Hematopoietic multipotent progenitor cell treated with erythropoietin and hydrocortisone succinate and interleukin-3 and kit ligand, for 15 days (in vitro differentiated cells): Measurements from ENCODE around the gene ALX1.
"Not testable (repeated sequence)": the region's sequence is repeated elsewhere in the genome, so short reads cannot be mapped to it uniquely, and the experiment has no call there.

Experiments
- DNase-seq: peaks from one replicate; pipeline ENCODE4 v3.0.0-alpha.2; 2015; ENCODE audit warnings: low spot score

Gene ALX1

DNA sequence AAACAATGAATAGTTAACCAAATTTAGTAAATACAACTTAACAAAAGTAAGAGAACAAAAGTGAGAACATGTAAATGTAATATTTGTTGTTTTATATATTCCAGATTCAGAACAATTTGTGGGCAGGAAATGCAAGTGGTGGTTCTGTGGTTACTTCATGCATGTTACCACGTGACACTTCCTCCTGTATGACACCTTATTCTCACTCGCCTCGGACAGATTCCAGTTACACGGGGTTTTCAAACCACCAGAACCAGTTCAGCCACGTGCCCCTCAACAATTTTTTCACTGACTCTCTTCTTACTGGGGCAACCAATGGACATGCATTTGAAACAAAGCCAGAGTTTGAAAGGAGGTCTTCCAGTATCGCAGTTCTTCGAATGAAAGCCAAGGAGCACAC is 21.0 kb downstream of the ALX1 start:
- no peak for DNase-seq

DNA sequence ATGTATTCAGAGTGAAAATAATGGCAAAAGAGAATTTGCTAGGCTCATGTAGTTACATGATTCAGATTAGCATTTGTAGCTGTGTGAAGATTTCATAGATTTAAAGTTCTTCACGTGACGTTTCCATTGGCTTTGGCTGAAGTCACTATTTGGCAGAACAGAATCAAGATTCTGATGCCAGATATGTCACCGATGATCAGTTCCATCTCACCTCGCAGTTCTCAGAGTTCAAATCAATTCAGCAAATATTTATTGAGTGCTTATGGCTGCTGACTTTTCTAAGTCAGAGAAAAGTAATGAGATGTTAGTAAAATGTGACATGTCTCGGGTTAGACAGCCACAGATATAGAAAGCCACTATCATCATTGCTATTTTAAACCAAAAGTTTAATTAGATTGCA is 28.4 kb downstream of the ALX1 start:
- DNase-seq, result no peak

GRCh38 chr12:85309125-85309566 is 29.1 kb downstream of the ALX1 start:
- DNase-seq, result no peak

GRCh38 chr12:85310025-85310424 is 30.0 kb downstream of the ALX1 start:
- no peak for DNase-seq

GRCh38 chr12:85310456-85311076 is 30.5 kb downstream of the ALX1 start:
- no peak for DNase-seq

- DNase-seq, result not testable (repeated sequence)
These were observed 38.0 kb downstream of the ALX1 start for GRCh38 chr12:85317866-85318636.

- no peak for DNase-seq
These were observed 42.7 kb downstream of the ALX1 start for GRCh38 chr12:85322715-85323114.

DNA sequence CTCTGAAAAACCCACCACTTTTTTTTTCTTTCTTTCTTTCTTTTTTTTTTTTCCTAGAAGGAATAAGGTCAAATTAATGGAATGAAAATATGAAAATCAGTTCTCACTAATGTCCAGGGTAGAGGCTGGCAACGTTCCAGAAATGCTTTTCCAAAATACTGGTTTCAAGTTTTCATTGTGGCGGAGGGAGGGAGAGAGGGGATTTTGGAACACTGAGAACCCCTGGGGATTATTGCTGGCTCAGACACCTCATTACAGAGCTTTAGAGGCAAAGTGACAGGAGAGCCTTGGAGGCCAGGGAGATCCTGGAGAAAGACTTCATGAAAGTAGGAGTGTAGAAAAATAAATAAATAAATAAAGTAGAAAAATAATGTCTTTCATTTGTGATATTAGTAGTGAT is 45.4 kb downstream of the ALX1 start:
- DNase-seq, result no peak

- no peak for DNase-seq
These were observed 49.9 kb downstream of the ALX1 start for GRCh38 chr12:85329913-85330312.

GRCh38 chr12:85348779-85349178 is 68.8 kb downstream of the ALX1 start:
- DNase-seq, result no peak

GRCh38 chr12:85350356-85350755 is 70.3 kb downstream of the ALX1 start:
- no peak for DNase-seq
